GM04503 (cell line): ENCODE results near the gene EIF3L.

Source experiments
- DNase-seq: peaks from one replicate; pipeline ENCODE4 v3.0.0-alpha.2; 2012; ENCODE audit warnings: low read depth

Gene EIF3L

DNA sequence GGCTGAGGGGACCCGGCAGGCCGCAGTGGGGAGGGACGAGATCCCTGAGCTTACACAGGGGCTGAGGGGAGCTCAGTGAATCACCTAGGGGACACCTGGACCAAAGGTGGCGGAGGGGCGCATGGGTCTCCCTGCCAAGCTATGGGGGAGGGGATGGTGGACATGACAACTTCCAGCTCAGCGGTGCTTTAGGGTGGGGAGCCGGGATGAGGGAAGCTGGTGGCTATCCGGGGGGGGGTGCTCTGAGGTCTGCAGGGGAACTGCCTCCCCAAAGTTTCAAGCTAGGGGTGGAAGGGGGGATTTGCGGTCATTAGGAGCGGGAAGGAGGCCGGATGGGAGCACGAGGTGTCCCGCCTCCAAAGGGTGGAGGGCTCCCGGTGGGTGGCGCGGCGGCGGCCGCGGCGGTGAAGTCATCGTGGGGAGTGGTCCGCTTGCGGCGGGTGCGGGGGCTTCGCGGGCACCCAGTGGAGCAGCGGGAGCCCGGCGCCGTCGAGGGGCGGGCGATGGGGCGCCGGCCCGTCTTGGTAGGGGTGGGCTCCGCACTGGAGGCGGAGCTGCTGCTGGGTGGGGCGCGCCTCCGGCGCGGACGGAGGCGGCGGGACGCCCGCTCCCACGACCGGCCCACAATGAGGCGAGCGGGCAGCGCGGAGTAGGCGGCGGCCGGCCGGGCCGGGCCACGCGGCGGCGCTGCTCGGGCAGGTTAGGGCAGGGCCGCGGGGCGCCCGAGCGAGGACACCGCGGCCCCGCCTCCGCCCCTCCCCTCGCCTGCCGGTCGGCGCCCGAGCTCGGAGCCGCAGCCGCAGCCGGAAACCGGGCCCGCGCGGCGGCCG, 56.5 kb downstream of the EIF3L start, which contains the start of gene MICALL1:
Gene MICALL1 (plus strand): TSS at position 764 of the 830 bp plus-strand sequence. CDS start 126 bp downstream, outside the sequence.
- DNase-seq = no peak

DNA sequence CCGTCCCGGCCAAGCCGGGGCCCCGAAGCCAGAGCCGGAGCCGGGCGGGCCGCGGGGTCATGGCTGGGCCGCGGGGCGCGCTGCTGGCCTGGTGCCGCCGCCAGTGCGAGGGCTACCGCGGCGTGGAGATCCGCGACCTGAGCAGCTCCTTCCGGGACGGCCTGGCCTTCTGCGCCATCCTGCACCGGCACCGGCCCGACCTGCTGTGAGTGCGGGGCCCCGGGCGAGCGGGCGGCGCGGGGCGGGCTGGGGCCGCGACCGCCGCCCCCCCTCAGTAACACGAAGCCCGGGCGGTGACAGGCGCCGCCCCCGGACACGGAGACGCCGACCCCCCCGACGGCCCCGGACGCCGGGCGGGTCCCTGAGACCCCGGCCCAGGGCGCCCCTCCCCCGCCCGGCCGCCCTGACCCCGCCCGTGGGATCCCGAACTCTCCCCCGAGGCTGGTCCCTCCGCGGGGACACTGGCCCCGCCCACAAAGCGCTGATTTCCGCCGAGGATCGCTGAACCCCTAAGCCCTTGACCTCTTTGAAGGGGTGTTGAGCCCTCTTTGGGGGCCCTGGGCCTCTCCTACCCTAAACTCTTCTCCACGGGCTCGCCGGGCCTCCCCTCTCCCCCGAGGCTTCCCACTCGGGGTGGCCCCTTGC, 57.3 kb downstream of the EIF3L start:
- DNase-seq = no peak

DNA sequence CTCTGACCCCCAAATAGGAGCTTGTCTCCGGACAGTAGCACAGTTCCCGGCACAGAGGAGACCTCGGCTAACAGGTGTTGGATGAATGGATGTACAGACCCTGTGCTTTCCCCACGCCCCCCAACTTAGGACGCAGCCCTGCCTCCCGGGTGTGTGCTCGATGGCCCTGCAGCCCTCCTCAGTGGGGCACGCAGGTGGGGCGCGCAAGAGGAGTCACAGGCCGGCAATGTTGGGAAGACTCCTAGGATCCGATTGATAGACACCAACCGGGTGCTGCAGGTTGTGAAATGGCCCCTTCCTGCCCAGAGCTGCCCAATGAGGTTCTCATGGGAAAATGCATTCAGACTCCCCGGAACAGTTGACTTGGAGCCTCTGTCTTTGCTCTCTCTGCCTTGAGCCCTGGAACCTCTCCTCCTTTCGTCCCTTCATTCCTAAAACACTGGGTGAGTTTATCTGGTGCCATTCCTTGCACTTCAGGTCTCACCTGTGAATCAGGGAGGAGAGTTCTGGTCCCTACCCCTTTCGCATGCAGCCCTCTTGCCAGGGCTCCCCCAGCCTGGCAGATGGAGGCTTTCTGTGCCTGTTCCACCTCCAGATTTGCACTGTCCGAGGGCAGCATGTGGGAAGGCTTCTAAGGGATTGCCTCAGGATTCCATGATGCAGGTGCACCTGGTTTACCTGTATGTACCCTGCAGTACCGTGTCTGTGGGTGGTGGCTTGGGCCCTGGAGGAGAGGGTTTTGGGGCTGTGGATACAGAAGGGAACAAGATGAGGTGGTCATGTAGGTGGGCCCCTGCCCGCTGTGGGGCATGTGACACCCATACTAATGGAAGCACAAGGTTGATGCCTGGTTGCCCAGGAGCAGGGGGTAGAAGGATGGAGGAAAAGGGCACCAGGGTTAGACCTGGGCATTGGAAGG, 58.1 kb downstream of the EIF3L start:
- no peak for DNase-seq

DNA sequence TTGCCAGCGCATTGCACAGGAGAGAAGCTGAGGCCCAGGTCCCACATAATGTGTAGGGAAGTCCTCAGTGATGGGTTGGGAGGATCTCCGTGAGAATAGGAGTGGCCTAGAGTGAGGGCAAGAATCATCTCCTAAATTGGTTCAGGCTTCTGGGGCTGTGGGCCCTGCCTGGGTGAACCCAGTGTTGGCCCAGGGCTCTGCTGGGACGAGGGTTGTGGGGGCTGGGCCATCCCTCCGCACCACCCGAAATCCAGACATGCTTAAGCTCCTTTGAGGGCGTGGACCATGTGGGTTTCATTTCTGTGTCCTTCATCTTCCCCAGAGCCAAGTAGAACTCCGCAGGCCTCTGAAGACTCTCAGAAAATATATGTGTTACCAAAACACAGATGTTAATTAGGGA, 60.5 kb downstream of the EIF3L start:
- no peak for DNase-seq

DNA sequence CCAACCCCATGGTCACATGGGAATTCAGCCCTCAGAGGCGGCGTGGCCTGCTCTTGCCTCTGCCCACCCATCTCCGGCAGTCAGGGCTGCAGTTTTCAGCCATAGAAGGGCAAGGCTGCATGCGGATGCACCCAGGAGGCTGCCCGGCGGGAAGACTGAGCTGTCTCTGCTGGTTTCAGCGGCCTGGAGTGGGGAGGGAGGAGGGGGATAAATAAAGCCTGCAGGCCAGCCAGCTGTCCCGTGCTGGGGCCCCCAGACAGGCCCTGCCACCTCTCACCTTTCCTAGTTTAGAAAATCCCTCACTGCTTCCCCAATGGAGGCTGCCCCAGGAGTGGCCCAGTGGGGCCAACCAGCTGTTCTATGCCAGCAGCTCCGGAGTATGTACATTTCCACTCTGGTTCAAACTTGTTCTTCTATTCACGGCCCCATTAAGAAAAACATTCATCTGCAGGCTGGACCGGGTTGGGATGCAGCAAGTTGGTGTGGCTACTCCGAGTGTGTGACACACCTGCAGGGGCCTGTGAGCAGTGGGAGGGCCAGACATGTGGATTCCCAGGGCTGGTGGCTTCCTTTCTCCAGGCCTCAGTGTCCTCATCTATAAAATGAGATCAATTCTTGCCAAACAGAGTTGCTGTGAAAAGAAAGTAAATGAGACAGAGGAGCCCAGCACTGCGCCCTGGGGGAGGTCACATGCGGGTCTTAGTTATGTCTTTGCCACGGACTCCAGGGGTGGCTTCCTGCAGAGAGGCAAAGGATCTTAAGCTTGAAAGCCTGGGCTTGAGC, 61.9 kb downstream of the EIF3L start:
- DNase-seq = no peak

DNA sequence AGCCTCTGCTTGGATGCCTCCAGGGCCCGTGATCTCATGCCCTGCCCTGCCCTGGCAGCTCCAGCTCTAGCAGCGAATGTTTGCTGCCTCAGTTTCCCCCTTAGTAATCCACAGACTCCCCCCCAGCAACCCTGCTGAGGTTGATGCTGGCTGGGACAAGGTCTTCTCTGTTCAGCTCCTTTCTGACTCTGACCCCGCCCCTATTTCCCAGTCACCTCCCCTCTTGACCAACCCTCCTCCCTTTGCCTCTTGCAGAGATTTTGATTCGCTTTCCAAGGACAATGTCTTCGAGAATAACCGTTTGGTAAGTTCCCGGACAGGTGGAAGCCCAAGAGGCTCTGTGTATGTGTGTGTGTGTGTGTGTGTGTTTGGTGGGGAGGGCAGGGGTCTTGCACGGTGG, 62.5 kb downstream of the EIF3L start:
- DNase-seq = no peak

DNA sequence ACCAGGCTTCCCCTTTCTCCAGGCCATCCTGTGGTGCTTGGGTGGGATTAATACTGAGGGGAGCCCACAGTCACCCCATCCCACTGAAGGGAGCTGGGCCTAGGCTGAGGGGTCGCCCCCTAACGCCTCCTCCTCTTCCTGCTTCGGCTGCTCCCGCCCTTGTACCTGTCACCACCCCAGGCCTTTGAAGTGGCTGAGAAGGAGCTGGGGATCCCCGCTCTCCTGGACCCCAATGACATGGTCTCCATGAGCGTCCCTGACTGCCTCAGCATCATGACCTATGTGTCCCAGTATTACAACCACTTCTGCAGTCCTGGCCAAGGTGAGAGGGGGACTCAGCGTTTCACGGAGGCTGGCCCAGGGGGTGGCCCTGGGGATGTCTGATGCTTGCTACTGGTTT, 63.0 kb downstream of the EIF3L start:
- DNase-seq = no peak

DNA sequence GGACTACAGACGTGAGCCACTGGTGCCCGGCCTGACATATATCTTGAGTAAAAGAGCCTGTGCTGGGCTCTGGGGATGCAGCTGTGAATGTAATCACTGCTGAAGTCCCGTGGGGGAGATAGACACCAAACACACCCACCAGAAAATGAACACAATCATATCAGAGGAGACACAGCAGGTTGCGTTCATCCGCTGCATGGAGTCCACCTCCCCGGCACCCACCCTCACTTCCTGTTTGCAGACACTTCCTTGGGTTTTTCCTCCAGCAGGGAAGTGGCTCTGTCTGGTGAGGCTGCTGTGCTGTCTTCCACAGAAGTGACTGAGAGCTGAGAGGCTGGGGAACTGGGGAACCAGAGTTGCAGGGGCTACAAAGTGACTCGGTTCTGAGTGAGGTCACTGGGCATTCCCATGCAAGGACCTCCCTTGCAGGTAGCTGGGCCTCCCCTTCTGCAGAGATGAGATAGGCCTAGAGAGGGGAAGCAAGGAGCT, 64.1 kb downstream of the EIF3L start:
- DNase-seq = no peak

DNA sequence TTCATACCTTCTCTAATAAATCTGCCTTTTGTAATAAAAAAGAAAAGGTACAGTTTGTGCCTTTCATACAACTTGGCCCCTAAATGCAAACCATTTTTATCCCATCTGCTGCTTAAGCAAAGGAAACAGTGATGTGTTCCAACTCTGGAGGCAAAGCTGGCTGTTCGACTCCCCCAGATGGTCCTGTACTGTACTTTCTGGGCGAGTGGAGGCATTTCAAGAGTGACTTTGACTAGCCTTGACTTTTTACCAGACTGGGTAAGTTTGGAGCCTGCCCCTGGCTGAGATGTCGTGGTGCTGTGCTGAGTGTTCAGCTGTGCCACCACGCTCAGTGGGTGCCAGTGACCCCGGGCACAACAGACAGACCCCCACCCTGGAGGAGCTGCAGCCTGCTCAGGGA, 67.1 kb downstream of the EIF3L start:
- no peak for DNase-seq

DNA sequence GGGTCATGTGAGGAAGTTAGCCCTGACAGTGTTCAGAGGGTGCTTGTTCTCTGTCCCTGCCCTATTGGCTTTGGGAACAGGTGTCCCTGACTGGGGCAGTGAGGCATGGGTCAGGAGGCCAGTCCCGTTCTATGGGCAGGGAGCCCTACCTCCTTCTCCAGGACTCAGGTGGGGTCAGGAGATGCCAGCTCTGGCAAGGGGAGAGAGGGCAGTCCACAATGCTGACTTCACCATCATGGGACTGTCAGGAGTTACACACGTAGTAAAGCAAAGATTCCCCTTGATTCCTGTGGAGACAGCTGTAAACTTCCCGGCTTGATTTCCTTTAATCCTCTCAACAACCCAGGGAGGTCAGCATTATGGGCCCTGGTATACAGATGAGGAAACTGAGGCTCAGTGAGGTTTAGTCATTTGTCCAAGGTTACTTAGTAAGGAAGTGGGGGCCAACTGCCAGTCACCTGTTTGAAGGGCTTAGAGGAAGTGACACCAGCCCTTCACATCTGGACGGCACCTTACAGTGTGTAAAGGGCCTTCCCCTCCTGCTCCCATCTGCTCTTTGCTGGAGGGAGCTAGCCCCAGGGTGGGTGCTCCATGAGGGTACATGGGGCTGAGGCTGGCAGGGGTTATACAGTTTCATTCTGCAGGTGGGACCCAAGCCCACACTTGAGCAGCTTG, 68.8 kb downstream of the EIF3L start:
- DNase-seq = no peak

DNA sequence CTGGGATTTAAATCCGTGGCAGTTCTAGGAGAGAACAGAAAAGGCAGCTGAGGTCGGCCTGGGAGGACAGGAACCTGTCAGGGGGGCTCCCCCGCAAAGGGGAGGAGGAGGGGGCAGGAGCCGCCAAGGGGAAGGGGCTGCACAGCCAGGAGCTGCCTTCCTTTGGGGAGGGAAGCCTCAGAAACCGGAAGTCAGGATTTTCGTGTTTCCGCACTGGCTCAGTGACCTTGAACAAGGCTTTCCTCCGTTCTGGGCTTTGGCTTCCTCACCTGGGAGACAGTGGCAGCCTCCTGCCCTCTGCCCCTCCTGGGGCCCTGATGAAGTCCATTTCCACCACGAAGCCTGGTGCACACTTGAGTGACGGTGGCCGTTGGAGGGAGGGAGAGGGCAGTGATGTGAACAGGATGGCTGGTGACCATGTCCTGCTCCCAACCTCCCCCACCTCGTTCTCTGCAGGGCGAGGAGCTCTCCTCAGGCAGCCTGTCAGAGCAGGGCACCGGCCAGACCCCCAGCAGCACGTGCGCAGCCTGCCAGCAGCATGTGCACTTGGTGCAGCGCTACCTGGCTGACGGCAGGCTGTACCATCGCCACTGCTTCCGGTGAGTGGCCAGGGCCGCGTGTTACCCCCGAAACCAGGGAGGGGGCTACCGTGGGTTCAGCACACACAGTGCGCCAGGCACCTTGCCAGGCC, 69.5 kb downstream of the EIF3L start:
- DNase-seq = no peak

DNA sequence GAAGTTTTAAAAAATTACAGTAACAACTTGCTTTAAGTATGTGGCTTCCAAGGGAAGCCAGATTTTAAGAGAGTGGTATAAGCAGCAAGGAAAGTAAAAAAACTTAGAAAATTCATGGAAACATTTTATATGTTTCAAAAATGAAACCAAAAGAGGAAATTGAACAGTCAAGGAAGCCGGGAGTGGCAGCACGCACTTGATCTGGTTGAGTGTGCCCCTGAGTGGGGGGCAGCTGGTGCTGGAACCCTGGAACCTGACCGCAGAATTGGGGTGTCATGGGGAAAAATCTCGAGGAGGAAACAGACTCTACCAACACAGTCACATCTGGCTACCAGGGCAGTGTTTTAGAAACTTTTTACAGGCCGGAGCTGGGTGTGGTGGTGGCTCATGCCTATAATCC, 70.9 kb downstream of the EIF3L start:
- no peak for DNase-seq

DNA sequence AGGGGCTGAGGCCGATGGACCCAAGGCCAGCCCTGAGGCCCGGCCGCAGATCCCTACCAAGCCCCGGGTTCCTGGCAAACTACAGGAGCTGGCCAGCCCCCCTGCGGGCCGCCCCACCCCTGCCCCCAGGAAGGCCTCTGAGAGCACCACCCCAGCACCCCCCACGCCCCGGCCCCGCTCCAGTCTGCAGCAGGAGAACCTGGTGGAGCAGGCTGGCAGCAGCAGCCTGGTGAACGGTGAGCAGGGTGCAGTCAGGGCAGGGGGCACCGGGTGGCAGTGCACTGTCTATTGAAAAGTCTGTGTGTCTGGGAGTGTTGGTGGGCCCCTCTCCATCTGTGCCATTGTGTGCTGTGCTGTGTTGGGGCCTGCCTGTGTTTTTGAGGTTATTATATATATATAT, 73.0 kb downstream of the EIF3L start:
- no peak for DNase-seq

DNA sequence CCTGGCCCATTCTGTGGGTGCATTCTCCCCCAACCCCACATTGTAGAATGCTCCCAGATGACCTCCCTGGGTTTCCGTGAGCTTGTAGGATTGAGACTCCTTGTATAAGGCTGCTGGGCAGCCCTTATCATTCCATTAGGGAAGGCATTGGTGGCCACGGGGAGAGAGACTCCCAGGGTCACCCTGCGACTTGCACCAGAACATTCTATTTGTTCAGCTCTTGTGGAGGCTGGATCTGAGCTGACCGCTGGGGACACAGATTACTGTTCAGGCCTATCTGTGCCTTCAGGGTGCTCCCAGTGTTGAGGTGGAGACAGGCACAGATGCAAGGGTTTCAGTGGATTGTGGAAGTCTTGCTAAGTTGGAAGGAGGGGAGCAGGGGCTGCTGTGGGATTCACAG, 74.7 kb downstream of the EIF3L start:
- no peak for DNase-seq

DNA sequence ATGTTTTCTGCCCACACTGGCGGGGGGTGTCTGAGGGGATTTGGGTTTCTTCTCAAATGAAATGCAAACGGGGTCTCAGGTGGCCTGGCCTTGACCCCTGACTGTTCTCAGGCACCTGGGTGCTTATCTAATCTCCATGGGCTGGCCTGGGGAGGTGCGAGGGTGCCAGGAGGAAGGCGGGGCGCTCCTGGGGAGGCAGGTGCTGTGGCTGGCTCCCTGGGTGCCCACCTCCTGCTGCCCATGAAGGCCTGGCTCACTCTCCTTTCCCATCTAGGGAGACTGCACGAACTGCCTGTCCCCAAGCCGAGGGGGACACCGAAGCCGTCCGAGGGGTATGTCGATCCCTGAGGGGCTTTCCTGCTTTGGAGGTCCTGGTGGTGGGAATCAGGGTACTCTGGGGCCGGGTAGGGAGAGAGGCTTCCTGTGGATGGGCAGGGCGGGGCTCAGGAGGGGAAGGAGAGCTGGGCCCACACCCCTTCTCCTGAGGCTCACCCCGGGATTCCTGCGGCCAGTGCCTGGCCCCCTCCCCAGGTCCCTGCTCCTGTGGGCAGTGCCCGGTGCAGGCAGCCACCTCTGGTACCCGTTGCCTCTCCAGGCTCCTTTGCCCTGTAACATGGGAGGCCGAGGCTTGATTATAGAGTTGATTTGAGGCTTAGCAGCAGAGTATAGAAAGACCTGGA, 75.3 kb downstream of the EIF3L start:
- DNase-seq = no peak

DNA sequence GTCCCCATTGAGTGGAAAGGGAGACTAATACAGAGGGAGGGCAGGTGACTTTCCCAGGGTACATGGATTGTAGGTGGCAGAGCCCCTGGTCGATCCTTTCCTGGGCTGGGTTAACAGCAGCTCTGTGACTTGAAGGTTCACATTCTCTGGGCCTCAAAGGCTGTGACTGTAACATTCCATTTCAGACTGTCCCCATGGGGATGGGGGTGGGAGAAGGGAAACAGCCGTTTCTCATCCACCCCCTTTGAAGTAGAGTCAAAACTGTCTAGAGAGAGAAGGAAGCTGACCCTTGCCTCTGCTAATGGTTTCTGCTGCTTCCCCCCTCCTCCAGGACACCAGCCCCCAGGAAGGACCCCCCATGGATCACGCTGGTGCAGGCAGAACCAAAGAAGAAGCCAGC, 76.1 kb downstream of the EIF3L start:
- no peak for DNase-seq

DNA sequence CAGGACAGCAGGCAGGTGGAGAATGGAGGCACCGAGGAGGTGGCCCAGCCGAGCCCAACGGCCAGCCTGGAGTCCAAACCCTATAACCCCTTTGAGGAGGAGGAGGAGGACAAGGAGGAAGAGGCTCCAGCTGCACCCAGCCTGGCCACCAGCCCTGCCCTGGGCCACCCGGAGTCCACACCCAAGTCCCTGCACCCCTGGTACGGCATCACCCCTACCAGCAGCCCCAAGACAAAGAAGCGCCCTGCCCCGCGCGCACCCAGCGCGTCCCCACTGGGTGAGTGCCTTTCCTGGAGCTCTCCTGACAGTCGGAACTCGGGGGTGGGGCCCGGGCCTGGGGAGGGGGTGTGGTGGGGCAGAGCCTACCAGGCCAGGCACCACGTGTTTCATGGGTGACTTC, 76.5 kb downstream of the EIF3L start:
- DNase-seq = no peak

DNA sequence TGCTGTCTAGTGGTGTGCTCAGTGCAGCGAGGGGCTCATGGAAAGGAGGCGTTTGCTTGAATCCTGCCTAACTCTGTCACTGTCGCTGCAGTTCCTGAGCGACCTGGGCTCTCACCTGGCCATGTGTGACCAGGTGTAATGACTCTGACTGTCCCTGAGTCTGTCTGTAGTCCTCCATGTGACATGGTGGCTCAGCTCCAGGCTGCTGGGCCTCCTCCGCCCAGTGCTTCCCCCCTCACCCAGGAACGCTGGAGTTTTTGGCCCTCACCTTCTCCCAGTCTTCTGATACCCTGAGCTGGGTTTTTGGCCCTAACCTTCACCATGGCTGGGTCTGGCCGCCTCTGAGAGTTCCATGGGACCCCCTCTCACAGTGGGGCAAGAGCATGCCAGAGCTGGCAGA, 77.1 kb downstream of the EIF3L start:
- DNase-seq = no peak

DNA sequence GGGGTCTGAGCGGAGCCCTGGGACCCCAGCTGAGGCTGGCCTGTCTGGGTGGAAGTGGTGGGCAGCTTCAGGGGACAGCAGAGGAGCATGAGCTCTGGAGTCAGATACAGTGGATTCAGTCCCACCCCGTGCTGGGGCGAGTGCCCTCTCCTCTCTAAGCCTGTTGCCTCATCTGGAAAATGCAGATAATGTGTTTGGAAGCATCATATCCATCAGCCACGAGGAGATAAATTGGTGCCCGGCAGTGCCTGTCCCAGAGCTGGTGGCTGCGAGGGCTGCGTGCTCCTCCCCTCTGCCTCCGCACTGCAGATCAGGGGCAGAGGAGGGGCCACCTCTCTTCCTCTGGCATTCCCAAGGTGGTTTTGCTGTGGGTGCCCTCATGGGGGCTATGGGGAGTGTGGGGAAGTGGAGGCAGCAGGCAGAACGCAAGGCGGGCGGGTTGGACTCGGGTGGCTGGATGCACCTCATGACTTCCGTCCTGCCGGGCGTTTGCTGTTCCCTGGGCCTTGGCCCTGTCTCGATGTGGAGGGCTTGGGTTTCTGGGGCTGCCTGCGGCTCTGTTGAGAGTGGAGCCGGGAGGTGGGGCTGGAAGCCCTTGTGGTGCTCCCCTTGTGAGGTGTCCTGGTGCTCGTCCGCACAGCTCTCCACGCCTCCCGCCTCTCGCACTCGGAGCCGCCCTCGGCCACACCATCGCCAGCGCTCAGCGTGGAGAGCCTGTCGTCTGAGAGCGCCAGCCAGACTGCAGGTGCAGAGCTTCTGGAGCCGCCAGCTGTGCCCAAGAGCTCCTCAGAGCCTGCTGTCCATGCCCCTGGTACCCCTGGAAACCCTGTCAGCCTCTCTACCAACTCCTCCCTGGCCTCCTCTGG, 77.8 kb downstream of the EIF3L start:
- no peak for DNase-seq
